ENCODE measurements around the gene OSBPL6. TPM values are rescaled to one million over a fixed set of nuclear protein-coding genes. Genes with fewer than 3 reads are reported as not detected.

Gene OSBPL6
- total RNA-seq, 1 experiment from 2014 or later, result 11.6 TPM

DNA sequence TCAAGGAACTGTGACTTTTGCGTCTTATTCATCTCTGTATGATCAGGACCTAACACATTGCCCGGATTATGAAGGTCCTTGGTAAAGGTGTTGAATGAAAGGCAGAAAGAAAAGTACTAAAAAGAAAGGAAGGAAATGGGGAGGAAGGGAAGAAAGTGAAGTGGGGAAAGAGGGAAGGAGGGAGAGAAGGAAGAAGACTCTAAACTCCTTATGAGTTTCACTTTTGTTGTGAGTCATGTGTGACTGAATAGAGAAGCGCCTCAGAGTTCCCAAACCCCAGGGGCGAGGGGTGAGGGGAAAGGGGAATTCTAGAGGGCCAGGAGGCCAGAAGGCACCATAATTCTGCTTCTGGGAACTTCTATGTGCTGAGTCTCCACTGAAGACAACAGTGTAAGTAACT lies 30.9 kb upstream of the OSBPL6 start:
- TF ChIP-seq, protein P1, sequence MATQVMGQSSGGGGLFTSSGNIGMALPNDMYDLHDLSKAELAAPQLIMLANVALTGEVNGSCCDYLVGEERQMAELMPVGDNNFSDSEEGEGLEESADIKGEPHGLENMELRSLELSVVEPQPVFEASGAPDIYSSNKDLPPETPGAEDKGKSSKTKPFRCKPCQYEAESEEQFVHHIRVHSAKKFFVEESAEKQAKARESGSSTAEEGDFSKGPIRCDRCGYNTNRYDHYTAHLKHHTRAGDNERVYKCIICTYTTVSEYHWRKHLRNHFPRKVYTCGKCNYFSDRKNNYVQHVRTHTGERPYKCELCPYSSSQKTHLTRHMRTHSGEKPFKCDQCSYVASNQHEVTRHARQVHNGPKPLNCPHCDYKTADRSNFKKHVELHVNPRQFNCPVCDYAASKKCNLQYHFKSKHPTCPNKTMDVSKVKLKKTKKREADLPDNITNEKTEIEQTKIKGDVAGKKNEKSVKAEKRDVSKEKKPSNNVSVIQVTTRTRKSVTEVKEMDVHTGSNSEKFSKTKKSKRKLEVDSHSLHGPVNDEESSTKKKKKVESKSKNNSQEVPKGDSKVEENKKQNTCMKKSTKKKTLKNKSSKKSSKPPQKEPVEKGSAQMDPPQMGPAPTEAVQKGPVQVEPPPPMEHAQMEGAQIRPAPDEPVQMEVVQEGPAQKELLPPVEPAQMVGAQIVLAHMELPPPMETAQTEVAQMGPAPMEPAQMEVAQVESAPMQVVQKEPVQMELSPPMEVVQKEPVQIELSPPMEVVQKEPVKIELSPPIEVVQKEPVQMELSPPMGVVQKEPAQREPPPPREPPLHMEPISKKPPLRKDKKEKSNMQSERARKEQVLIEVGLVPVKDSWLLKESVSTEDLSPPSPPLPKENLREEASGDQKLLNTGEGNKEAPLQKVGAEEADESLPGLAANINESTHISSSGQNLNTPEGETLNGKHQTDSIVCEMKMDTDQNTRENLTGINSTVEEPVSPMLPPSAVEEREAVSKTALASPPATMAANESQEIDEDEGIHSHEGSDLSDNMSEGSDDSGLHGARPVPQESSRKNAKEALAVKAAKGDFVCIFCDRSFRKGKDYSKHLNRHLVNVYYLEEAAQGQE (IDR thresholded peaks at IDR 0.05; ENCODE audit: low read depth), result no peak
- TF ChIP-seq EGR1 (IDR thresholded peaks at IDR 0.05; ENCODE audit: low read depth), result no peak
- H2AFZ ChIP-seq (ENCODE audit: low read depth, low read length, poor library complexity, severe bottlenecking), result peak overlapping the region; percentile 79
- DNase-seq (ENCODE audit: low read depth, low spot score) (no peak), ATAC-seq (no peak)
- no TSS peak for BruUV-seq (replicated peaks)
- H4K20me1 ChIP-seq (ENCODE audit: insufficient read depth), result no peaks in the 10 kb centered on the region
- no peaks in the 10 kb centered on the region for H3K9me3 ChIP-seq (ENCODE audit: control insufficient read depth in 1 of 2, insufficient read depth in 1 of 2, low read depth in 1 of 2, low read length in 2 of 2)
- ChIA-PET POLR2A (no interaction called here), RAD21 (ENCODE audit: low non-redundant PET in 1 of 2, low total read pairs in 2 of 2, uncharacterized antibody in 2 of 2, unreplicated experiment in 2 of 2) (no interaction called here), CTCF (interaction anchor here (0.6 kb wide), 1 partner anchor 45 kb away, joined by 3 read pairs; no protein-coding TSS in a partner anchor)
- H3K9me2 ChIP-seq (ENCODE audit: insufficient read depth), result no peaks in the 10 kb centered on the region
- H3K27ac ChIP-seq (ENCODE audit: low read depth, low read length), result no peak overlapping the region
- no peaks in the 10 kb centered on the region for H3K27me3 ChIP-seq (ENCODE audit: insufficient read depth, low read length)
- no peak overlapping the region for H3K4me3 ChIP-seq (replicated peaks in 1 of 2; ENCODE audit: low read depth in 1 of 2, low read length in 2 of 2)
- no peaks in the 10 kb centered on the region for H3K4me1 ChIP-seq (ENCODE audit: control insufficient read depth in 1 of 2, insufficient read depth in 2 of 2, low read length in 2 of 2)
- H3K79me2 ChIP-seq (ENCODE audit: insufficient read depth, low read length), result no peaks in the 10 kb centered on the region
- H3K4me2 ChIP-seq (ENCODE audit: low read length), result no peak overlapping the region
- intact Hi-C loops (cut with micrococcal nuclease), result no loop called here
- H3K36me3 ChIP-seq (ENCODE audit: control insufficient read depth in 1 of 2, insufficient read depth in 2 of 2, low read length in 2 of 2), result no peaks in the 10 kb centered on the region
- H3K9ac ChIP-seq (ENCODE audit: low read length), result no peak overlapping the region

DNA sequence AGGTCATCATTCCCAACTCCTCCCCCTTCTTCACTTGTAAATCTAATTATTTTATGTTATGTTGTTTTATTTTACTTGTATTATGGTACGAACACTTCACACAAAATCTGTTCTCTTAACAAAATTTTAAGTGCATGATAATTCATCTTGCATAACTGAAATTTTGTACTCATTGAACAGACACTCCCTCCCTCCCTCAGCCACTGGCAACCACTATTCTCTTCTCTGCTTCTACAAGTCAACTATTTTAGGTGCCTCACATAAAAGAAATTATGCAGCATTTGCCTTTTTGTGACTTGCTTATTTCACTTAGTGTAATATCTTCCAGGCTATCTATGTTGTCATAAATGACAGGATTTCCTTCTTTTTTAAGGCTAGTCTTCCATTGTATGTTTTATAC lies 30.4 kb upstream of the OSBPL6 start:
- intact Hi-C loops (cut with micrococcal nuclease), result no loop called here
- ChIA-PET CTCF (no interaction called here), RAD21 (ENCODE audit: low non-redundant PET in 1 of 2, low total read pairs in 2 of 2, uncharacterized antibody in 2 of 2, unreplicated experiment in 2 of 2) (no interaction called here), POLR2A (no interaction called here)
- Histone ChIP-seq H3K27me3 (ENCODE audit: insufficient read depth, low read length) (no peaks in the 10 kb centered on the region), H3K4me1 (ENCODE audit: control insufficient read depth in 1 of 2, insufficient read depth in 2 of 2, low read length in 2 of 2) (no peaks in the 10 kb centered on the region), H3K36me3 (ENCODE audit: control insufficient read depth in 1 of 2, insufficient read depth in 2 of 2, low read length in 2 of 2) (no peaks in the 10 kb centered on the region), H3K9me3 (ENCODE audit: control insufficient read depth in 1 of 2, insufficient read depth in 1 of 2, low read depth in 1 of 2, low read length in 2 of 2) (no peaks in the 10 kb centered on the region), H3K4me3 (replicated peaks in 1 of 2; ENCODE audit: low read depth in 1 of 2, low read length in 2 of 2) (no peak overlapping the region), H3K9ac (ENCODE audit: low read length) (no peak overlapping the region), H3K9me2 (ENCODE audit: insufficient read depth) (no peaks in the 10 kb centered on the region), H3K4me2 (ENCODE audit: low read length) (no peak overlapping the region), H4K20me1 (ENCODE audit: insufficient read depth) (no peaks in the 10 kb centered on the region), H3K27ac (ENCODE audit: low read depth, low read length) (no peak overlapping the region), H3K79me2 (ENCODE audit: insufficient read depth, low read length) (no peaks in the 10 kb centered on the region), H2AFZ (ENCODE audit: low read depth, low read length, poor library complexity, severe bottlenecking) (peak overlapping the region; percentile 79)
- BruUV-seq (replicated peaks), result no TSS peak
- TF ChIP-seq CTCF (IDR thresholded peaks at IDR 0.05 in 2 of 3, conservative IDR thresholded peaks at IDR 0.05 in 1 of 3; ENCODE audit: borderline replicate concordance in 1 of 3, insufficient read depth in 1 of 3, low read depth in 2 of 3, low read length in 2 of 3) (no peak), EZH2 (IDR thresholded peaks at IDR 0.05) (no peak)
- no peak for DNase-seq (ENCODE audit: low read depth, low spot score)
- ATAC-seq, result no peak

All from HCT116 (cell line).